ENCODE data around the gene SLC8A2.
A peak's percentile ranks its signal among the peaks of the same experiment; 100 is the strongest.
"Not testable (repeated sequence)": the region's sequence is repeated elsewhere in the genome, so short reads cannot be mapped to it uniquely, and the experiment has no call there.

The SLC8A2 gene

DNA sequence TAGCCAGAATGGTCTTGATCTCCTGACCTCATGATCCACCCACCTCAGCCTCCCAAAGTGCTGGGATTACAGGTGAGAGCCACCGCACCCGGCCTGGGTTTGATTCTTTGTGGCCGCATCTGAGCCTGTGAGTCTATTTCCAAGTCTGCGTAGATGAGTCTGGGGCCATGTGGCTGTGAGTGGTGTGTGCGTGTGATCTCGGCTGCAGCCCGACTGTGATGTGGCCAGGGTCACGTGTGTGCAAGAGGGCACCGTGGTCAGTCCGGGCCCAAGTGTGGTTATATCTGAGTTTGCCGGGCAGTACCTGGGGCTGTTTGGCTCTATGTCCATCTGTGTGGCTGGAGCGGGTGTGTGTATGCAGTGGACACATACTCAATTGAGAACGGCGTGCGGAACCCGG, 57.8 kb downstream of the SLC8A2 start:
- peaks cover 0 to 18% (median 0%) of the 10 kb centered on the region in 3 experiments for H3K27me3 ChIP-seq (ENCODE audit: control insufficient read depth in 3 of 3, insufficient read depth in 3 of 3, low read depth in 1 of 3, low read length in 3 of 3)
- H3K4me2 ChIP-seq (ENCODE audit: insufficient read depth, low read length, poor library complexity, severe bottlenecking) = no peak overlapping the region
- no peak overlapping the region for H3K18ac ChIP-seq (ENCODE audit: low read length)
- peaks cover 0 to 2% of the 10 kb centered on the region in 2 donors for H3K9me3 ChIP-seq (replicated peaks in 1 of 2; ENCODE audit: control insufficient read depth in 2 of 2, insufficient read depth in 1 of 2, low read depth in 1 of 2, low read length in 2 of 2)
- H4K8ac ChIP-seq (ENCODE audit: low read depth, low read length) = no peak overlapping the region
- no peak overlapping the region for H3K4me3 ChIP-seq (ENCODE audit: low read length in 2 of 2)
- no peak overlapping the region for H2BK15ac ChIP-seq (ENCODE audit: low read length)
- no peak overlapping the region for H2BK12ac ChIP-seq (ENCODE audit: low read length)
- H3K9ac ChIP-seq (ENCODE audit: low read depth, low read length, poor library complexity) = no peak overlapping the region
- no peak overlapping the region for H3K4ac ChIP-seq (ENCODE audit: low read length)
- no peak overlapping the region for H4K91ac ChIP-seq (ENCODE audit: low read depth, low read length, poor library complexity)
- H2AK5ac ChIP-seq (ENCODE audit: low read depth, low read length) = no peak overlapping the region
- no peak overlapping the region for H3K14ac ChIP-seq (ENCODE audit: low read length)
- H2BK120ac ChIP-seq (ENCODE audit: low read depth, low read length) = no peak overlapping the region
- DNase-seq (ENCODE audit: low spot score) = no peak
- H3K36me3 ChIP-seq (replicated peaks in 1 of 2; ENCODE audit: control insufficient read depth in 2 of 2, insufficient read depth in 2 of 2, low read length in 2 of 2) = peaks cover 13 to 37% of the 10 kb centered on the region in 2 donors
- no peak overlapping the region for H3K27ac ChIP-seq (replicated peaks; ENCODE audit: low read length)
- peaks cover 7 to 10% of the 10 kb centered on the region in 2 donors for H3K4me1 ChIP-seq (ENCODE audit: control insufficient read depth in 2 of 2, insufficient read depth in 1 of 2, low read depth in 1 of 2, low read length in 2 of 2)
- H2BK5ac ChIP-seq (ENCODE audit: low read length) = no peak overlapping the region
- no peak overlapping the region for H3K23ac ChIP-seq (ENCODE audit: low read depth, low read length, poor library complexity)
- no peak overlapping the region for H2AFZ ChIP-seq (ENCODE audit: low read length)
- WGBS, 2 donors (ENCODE audit: extremely low coverage in 2 of 2, insufficient read length in 2 of 2, insufficient replicate concordance in 1 of 2) = no CpG with 5 or more reads among the region's 16 CpGs
- peaks cover 9% of the 10 kb centered on the region for H3K79me1 ChIP-seq (ENCODE audit: low read depth, low read length)

DNA sequence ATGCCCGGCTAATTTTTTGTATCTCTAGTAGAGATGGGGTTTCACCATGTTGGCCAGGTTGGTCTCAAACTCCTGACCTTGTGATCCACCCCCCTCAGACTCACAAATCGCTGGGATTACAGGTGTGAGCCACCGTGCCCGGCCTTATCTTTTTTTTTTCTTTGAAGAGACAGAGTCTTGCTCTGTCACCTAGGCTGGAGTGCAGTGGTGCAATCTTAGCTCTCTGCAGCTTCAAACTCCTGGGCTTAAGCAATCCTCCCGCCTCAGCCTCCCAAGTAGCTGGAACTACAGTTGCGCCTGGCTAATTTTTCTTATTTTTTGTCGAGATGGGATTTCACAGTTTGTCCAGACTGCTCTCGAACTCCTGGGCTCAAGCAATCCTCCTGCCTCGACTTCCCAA, 60.0 kb downstream of the SLC8A2 start:
- H3K4me3 ChIP-seq (ENCODE audit: low read length in 2 of 2); H4K8ac ChIP-seq (ENCODE audit: low read depth, low read length); H3K79me1 ChIP-seq (ENCODE audit: low read depth, low read length); H4K91ac ChIP-seq (ENCODE audit: low read depth, low read length, poor library complexity); H3K4me1 ChIP-seq (ENCODE audit: control insufficient read depth in 2 of 2, insufficient read depth in 1 of 2, low read depth in 1 of 2, low read length in 2 of 2); DNase-seq (ENCODE audit: low spot score); H3K4me2 ChIP-seq (ENCODE audit: insufficient read depth, low read length, poor library complexity, severe bottlenecking); H2BK5ac ChIP-seq (ENCODE audit: low read length); H3K9me3 ChIP-seq (replicated peaks in 1 of 2; ENCODE audit: control insufficient read depth in 2 of 2, insufficient read depth in 1 of 2, low read depth in 1 of 2, low read length in 2 of 2); H3K18ac ChIP-seq (ENCODE audit: low read length); H2AFZ ChIP-seq (ENCODE audit: low read length); H3K9ac ChIP-seq (ENCODE audit: low read depth, low read length, poor library complexity); H2AK5ac ChIP-seq (ENCODE audit: low read depth, low read length); H3K23ac ChIP-seq (ENCODE audit: low read depth, low read length, poor library complexity); H2BK15ac ChIP-seq (ENCODE audit: low read length); H3K27ac ChIP-seq (replicated peaks; ENCODE audit: low read length); H3K27me3 ChIP-seq (ENCODE audit: control insufficient read depth in 3 of 3, insufficient read depth in 3 of 3, low read depth in 1 of 3, low read length in 3 of 3); H3K4ac ChIP-seq (ENCODE audit: low read length); H2BK12ac ChIP-seq (ENCODE audit: low read length); H3K14ac ChIP-seq (ENCODE audit: low read length); H2BK120ac ChIP-seq (ENCODE audit: low read depth, low read length): not testable (repeated sequence)
- no CpG with 5 or more reads among the region's 9 CpGs for WGBS, 2 donors (ENCODE audit: extremely low coverage in 2 of 2, insufficient read length in 2 of 2, insufficient replicate concordance in 1 of 2)
- H3K36me3 ChIP-seq (replicated peaks in 1 of 2; ENCODE audit: control insufficient read depth in 2 of 2, insufficient read depth in 2 of 2, low read length in 2 of 2) = peaks cover 19 to 47% of the 10 kb centered on the region in 2 donors

DNA sequence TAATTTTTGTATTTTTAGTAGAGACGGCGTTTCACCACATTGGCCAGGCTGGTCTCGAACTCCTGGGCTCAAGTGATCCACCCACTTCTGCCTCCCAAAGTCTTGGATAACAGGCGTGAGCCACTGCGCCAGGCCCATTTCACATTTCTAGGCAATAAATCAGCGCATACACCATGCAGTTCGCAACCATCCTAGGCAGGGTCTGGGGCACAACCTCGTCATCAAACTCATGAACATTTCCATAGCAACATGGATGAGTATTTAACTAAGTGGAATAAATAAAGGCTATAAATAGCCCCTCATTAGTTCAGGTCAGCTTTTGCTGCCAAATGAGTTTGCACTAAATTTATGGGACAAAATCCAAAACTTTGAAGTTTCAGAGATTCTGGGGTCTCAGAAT, 60.6 kb downstream of the SLC8A2 start:
- no peak overlapping the region for H3K27ac ChIP-seq (replicated peaks; ENCODE audit: low read length)
- H3K4ac ChIP-seq (ENCODE audit: low read length) = no peak overlapping the region
- H3K4me3 ChIP-seq (ENCODE audit: low read length in 2 of 2) = no peak overlapping the region
- H2BK15ac ChIP-seq (ENCODE audit: low read length) = no peak overlapping the region
- H3K36me3 ChIP-seq (replicated peaks in 1 of 2; ENCODE audit: control insufficient read depth in 2 of 2, insufficient read depth in 2 of 2, low read length in 2 of 2) = peaks cover 21 to 47% of the 10 kb centered on the region in 2 donors
- no peak overlapping the region for H3K14ac ChIP-seq (ENCODE audit: low read length)
- H2AFZ ChIP-seq (ENCODE audit: low read length) = no peak overlapping the region
- H2BK120ac ChIP-seq (ENCODE audit: low read depth, low read length) = no peak overlapping the region
- H3K4me2 ChIP-seq (ENCODE audit: insufficient read depth, low read length, poor library complexity, severe bottlenecking) = no peak overlapping the region
- peaks cover 0 to 5% of the 10 kb centered on the region in 2 donors for H3K9me3 ChIP-seq (replicated peaks in 1 of 2; ENCODE audit: control insufficient read depth in 2 of 2, insufficient read depth in 1 of 2, low read depth in 1 of 2, low read length in 2 of 2)
- no peak for DNase-seq (ENCODE audit: low spot score)
- no peaks in the 10 kb centered on the region for H3K79me1 ChIP-seq (ENCODE audit: low read depth, low read length)
- no peak overlapping the region for H3K9ac ChIP-seq (ENCODE audit: low read depth, low read length, poor library complexity)
- H2AK5ac ChIP-seq (ENCODE audit: low read depth, low read length) = no peak overlapping the region
- no peaks in the 10 kb centered on the region for H3K27me3 ChIP-seq (ENCODE audit: control insufficient read depth in 3 of 3, insufficient read depth in 3 of 3, low read depth in 1 of 3, low read length in 3 of 3)
- H3K23ac ChIP-seq (ENCODE audit: low read depth, low read length, poor library complexity) = no peak overlapping the region
- no peak overlapping the region for H2BK5ac ChIP-seq (ENCODE audit: low read length)
- no peak overlapping the region for H2BK12ac ChIP-seq (ENCODE audit: low read length)
- no peaks in the 10 kb centered on the region for H3K4me1 ChIP-seq (ENCODE audit: control insufficient read depth in 2 of 2, insufficient read depth in 1 of 2, low read depth in 1 of 2, low read length in 2 of 2)
- no CpG with 5 or more reads among the region's 8 CpGs for WGBS, 2 donors (ENCODE audit: extremely low coverage in 2 of 2, insufficient read length in 2 of 2, insufficient replicate concordance in 1 of 2)
- H4K91ac ChIP-seq (ENCODE audit: low read depth, low read length, poor library complexity) = no peak overlapping the region
- H3K18ac ChIP-seq (ENCODE audit: low read length) = no peak overlapping the region
- no peak overlapping the region for H4K8ac ChIP-seq (ENCODE audit: low read depth, low read length)

DNA sequence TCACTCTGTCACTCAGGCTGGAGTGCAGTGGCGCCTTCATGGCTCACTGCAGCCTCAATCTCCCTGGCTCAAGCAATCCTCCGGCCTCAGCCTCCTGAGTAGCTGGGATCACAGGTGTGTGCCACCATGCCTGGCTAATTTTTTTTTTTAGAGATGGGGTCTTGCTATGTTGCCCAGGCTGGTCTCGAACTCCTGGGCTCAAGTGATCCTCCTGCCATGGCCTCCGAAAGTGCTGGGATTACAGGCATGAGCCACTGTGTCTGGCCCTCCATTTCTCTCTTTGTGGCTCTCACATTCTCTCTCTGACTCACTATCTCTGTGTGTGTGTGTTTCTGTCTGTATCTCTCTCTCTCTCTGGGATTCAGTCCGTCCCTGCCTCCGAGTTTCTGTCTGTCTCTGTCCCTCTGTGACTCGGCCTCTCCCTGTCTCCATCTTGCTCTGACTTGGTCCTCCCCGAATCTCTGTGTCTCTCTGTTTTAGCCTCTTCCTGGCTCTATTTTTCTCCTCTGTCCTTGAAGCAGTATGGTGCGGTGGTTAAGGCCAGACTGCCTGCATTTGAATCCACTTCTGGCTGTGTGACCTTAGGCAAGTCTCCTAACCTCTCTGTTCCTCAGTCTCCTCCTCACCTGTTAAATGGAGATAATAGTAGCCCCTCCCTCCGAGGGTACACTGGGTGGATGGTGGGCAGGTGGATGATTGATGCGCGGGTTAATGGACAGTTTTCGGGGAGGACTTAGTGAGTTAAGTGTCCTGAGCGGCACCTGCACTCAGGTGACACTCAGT, 63.3 kb downstream of the SLC8A2 start:
- Histone ChIP-seq H2BK12ac (ENCODE audit: low read length) (no peak overlapping the region), H3K4me2 (ENCODE audit: insufficient read depth, low read length, poor library complexity, severe bottlenecking) (no peak overlapping the region)

More for the DNA sequence above, 63.3 kb downstream of the SLC8A2 start:
- Histone ChIP-seq H3K18ac (ENCODE audit: low read length) (no peak overlapping the region), H2AFZ (ENCODE audit: low read length) (no peak overlapping the region), H3K9ac (ENCODE audit: low read depth, low read length, poor library complexity) (no peak overlapping the region), H4K91ac (ENCODE audit: low read depth, low read length, poor library complexity) (no peak overlapping the region), H3K4ac (ENCODE audit: low read length) (no peak overlapping the region), H2BK5ac (ENCODE audit: low read length) (no peak overlapping the region), H3K27ac (replicated peaks; ENCODE audit: low read length) (no peak overlapping the region), H2AK5ac (ENCODE audit: low read depth, low read length) (no peak overlapping the region), H3K4me3 (ENCODE audit: low read length in 2 of 2) (no peak overlapping the region), H3K79me1 (ENCODE audit: low read depth, low read length) (no peaks in the 10 kb centered on the region), H2BK15ac (ENCODE audit: low read length) (no peak overlapping the region), H3K9me3 (replicated peaks in 1 of 2; ENCODE audit: control insufficient read depth in 2 of 2, insufficient read depth in 1 of 2, low read depth in 1 of 2, low read length in 2 of 2) (peaks cover 0 to 3% of the 10 kb centered on the region in 2 donors), H4K8ac (ENCODE audit: low read depth, low read length) (no peak overlapping the region), H2BK120ac (ENCODE audit: low read depth, low read length) (no peak overlapping the region), H3K14ac (ENCODE audit: low read length) (peak overlapping the region; percentile 21), H3K4me1 (ENCODE audit: control insufficient read depth in 2 of 2, insufficient read depth in 1 of 2, low read depth in 1 of 2, low read length in 2 of 2) (no peaks in the 10 kb centered on the region), H3K36me3 (replicated peaks in 1 of 2; ENCODE audit: control insufficient read depth in 2 of 2, insufficient read depth in 2 of 2, low read length in 2 of 2) (peaks cover 15 to 41% of the 10 kb centered on the region in 2 donors), H3K27me3 (ENCODE audit: control insufficient read depth in 3 of 3, insufficient read depth in 3 of 3, low read depth in 1 of 3, low read length in 3 of 3) (no peaks in the 10 kb centered on the region), H3K23ac (ENCODE audit: low read depth, low read length, poor library complexity) (no peak overlapping the region)
- DNase-seq (ENCODE audit: low spot score) = no peak
- no CpG with 5 or more reads among the region's 14 CpGs for WGBS, 2 donors (ENCODE audit: extremely low coverage in 2 of 2, insufficient read length in 2 of 2, insufficient replicate concordance in 1 of 2)

Measured in neuronal stem cell (in vitro differentiated cells).